ENCODE results near the gene ADGRB2.

Gene ADGRB2

DNA sequence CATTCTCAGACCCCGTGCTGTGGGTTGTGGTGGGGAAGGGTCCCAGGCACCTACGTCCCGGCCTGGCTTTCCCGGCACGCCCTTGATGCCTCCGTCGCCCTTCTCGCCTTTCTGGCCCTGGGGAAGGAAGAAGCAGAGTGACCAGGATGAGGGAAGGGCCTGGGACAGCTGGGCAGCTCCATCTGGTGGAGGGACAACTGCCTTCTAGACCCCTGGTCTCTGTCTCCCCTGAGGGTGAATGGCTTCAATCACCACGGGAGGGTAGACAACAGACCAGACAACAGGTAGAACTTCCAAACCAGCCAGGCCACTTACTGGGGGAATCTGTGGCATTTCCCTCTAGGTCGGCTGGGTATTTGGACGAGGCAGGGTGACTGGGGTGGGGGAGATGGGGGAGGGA lies 72.2 kb downstream of the ADGRB2 start:
- H3K4me3 ChIP-seq (ENCODE audit: low read depth, low read length): no peak overlapping the region
- no peak for DNase-seq (ENCODE audit: low read depth)
- TF ChIP-seq CTCF (conservative IDR thresholded peaks at IDR 0.05; ENCODE audit: low read depth, low read length): peak; percentile 4

DNA sequence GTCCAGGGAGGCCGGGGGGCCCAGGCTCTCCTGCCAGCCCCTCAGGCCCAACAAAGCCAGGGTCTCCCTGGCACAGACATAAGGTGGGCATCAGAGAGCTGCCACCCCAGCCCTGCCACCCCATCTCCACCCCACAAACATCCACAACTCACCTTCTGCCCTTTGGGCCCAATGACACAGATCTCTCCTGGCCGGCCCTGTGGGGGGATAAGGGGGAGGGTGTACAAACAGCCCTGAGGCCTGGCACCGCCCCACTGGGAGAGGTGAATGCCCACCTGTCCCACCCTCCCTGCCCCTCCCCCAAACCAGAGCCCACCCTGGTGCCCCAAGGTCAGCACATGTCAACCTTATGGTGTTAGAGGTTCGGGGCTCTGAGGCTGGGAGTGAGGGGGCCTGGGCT lies 72.7 kb downstream of the ADGRB2 start:
- TF ChIP-seq CTCF (conservative IDR thresholded peaks at IDR 0.05; ENCODE audit: low read depth, low read length): no peak
- H3K4me3 ChIP-seq (ENCODE audit: low read depth, low read length): no peak overlapping the region
- no peak for DNase-seq (ENCODE audit: low read depth)

- TF ChIP-seq CTCF (conservative IDR thresholded peaks at IDR 0.05; ENCODE audit: low read depth, low read length): no peak
- DNase-seq (ENCODE audit: low read depth): no peak
Measured at GRCh38 chr1:31690921-31691320, 73.2 kb downstream of the ADGRB2 start.

DNA sequence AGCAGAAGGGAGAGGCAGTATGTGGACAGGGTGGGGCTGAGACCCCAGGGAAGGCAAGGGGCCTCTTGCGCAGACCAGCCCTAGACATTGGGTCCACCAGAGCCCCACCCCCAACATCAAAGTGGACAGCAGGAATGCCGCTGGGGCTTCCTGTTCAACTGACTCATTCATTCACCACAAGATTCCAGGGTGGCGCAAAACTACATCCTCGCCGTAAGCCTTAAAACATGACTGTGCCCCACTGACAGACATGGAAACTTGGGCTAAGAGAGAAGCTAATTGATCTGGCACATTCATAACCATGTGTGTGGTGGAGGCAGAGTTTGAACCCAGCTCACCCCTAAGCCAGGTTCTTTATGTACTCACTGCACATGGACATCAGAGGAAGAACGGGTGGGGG lies 74.3 kb downstream of the ADGRB2 start:
- TF ChIP-seq CTCF (conservative IDR thresholded peaks at IDR 0.05; ENCODE audit: low read depth, low read length): no peak

More at GRCh38 chr1:31690921-31691320, 73.2 kb downstream of the ADGRB2 start:
- H3K4me3 ChIP-seq (ENCODE audit: low read depth, low read length): no peak overlapping the region

GRCh38 chr1:31689379-31689778 lies 74.8 kb downstream of the ADGRB2 start:
- DNase-seq (ENCODE audit: low read depth): no peak
- TF ChIP-seq CTCF (conservative IDR thresholded peaks at IDR 0.05; ENCODE audit: low read depth, low read length): no peak
- H3K4me3 ChIP-seq (ENCODE audit: low read depth, low read length): no peak overlapping the region

More for the DNA sequence above, 74.3 kb downstream of the ADGRB2 start:
- DNase-seq (ENCODE audit: low read depth): peak; percentile 94
- H3K4me3 ChIP-seq (ENCODE audit: low read depth, low read length): no peak overlapping the region

GRCh38 chr1:31688233-31688918 lies 75.8 kb downstream of the ADGRB2 start:
- H3K4me3 ChIP-seq (ENCODE audit: low read depth, low read length): no peak overlapping the region
- no peak for TF ChIP-seq CTCF (conservative IDR thresholded peaks at IDR 0.05; ENCODE audit: low read depth, low read length)
- DNase-seq (ENCODE audit: low read depth): no peak

GRCh38 chr1:31687601-31688000 lies 76.5 kb downstream of the ADGRB2 start:
- no peak for DNase-seq (ENCODE audit: low read depth)
- no peak overlapping the region for H3K4me3 ChIP-seq (ENCODE audit: low read depth, low read length)
- TF ChIP-seq CTCF (conservative IDR thresholded peaks at IDR 0.05; ENCODE audit: low read depth, low read length): no peak
